ENCODE data around the gene DNAJC3.

DNA sequence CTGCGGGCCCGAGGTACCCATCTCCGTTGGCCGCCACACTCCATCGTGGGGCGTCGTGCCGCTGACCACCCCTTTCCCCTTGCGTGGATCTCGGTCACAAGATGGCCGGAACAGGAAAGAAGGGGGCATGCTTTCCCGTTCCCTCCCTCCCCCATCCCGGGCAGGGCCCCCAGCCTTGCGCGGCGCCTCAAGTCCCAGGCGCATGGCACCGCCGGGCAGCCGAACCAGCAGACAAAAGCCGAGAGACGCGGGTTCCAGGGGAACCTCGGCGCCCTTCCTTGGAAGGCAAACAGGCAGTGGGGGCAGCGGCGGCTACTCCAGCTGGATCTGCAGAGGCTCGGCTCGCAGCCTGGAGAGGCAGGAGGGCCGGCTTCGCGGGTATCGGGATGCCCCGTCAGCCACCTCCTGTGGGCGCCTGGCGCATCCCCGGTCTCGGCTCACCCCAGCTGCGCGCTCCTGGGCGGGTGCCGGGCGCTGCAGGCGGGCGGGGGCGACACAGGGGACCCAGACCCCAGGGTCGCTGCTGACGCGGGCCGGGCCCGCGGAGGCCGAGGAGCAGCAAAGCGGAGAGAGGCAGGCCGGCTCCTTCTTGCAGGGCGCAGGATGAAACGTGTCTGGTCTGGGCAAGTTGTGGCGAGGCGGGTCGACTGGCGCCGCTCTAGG lies 32.9 kb upstream of the DNAJC3 start:
- TF ChIP-seq, protein P1, sequence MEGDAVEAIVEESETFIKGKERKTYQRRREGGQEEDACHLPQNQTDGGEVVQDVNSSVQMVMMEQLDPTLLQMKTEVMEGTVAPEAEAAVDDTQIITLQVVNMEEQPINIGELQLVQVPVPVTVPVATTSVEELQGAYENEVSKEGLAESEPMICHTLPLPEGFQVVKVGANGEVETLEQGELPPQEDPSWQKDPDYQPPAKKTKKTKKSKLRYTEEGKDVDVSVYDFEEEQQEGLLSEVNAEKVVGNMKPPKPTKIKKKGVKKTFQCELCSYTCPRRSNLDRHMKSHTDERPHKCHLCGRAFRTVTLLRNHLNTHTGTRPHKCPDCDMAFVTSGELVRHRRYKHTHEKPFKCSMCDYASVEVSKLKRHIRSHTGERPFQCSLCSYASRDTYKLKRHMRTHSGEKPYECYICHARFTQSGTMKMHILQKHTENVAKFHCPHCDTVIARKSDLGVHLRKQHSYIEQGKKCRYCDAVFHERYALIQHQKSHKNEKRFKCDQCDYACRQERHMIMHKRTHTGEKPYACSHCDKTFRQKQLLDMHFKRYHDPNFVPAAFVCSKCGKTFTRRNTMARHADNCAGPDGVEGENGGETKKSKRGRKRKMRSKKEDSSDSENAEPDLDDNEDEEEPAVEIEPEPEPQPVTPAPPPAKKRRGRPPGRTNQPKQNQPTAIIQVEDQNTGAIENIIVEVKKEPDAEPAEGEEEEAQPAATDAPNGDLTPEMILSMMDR (IDR thresholded peaks at IDR 0.05; ENCODE audit: poor library complexity) = no peak
- TF ChIP-seq EZH2 (IDR thresholded peaks at IDR 0.05; ENCODE audit: borderline replicate concordance) = no peak
